ENCODE measurements around the gene RIPPLY1.
"Not testable (repeated sequence)": the region's sequence is repeated elsewhere in the genome, so short reads cannot be mapped to it uniquely, and the experiment has no call there.

The RIPPLY1 gene

DNA sequence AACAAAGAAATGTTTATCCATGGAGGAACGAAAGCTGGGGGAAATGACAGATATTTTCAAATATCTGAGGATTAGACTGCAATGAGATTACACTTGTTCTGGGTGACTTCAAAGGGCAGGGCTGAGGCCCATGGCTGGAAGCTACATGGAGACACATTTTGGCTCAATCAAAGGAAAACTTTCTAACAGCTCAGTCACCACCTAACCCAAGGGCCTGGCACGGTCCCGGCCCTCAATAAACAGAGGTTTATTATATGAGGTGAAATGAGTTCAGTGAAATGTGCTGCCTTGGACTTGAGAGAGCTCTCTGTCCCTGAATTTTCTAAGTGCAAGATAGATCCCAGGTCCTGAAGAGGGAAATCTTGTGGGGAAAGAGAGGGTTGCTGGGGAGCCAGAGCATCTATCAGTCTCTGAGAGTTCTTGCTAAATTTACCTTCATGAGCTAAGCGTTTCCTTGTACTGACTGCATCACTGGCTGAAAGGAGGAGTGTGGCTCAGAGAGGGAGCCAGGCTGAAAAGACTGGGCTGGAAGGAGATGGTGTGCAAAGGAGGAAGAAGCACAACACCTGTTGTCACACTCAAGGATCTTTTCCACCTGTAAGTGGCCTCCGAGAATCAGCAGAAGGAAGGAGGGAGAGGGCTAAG, 2.0 kb upstream of the RIPPLY1 start:
- no peak for DNase-seq

DNA sequence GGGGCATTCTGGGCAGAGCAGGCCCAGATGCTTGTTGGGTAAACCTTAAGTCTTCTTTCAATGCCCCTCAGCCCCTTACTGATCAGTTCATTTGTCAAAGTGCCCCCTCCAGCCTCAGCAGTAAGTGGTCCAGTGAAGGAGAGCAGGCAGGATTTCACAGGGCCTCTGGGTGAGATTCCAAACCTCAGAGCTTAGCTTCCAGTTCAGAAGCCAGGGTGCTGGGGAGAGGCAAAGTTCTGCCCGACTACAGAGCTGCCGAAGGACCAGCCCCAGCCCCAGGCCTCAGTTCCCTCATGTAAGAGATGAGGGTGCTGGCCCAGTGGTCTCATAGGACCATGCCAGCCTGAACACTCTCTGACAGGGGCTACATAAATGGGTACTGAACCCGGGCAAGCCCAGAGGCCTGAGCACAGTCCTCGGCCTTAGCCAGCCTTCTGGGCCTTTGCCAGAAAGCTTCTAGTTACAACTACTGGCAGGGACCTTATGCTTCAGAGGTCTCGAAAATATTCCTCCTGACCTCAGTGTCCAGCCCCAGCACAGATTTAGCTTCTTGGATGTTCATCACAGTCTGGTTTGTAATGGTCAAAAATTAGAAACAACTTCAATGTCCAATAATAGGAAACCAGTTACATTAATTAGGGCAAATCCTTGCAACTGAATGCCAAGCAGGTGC, 851 bp upstream of the RIPPLY1 start:
- no peak for DNase-seq

DNA sequence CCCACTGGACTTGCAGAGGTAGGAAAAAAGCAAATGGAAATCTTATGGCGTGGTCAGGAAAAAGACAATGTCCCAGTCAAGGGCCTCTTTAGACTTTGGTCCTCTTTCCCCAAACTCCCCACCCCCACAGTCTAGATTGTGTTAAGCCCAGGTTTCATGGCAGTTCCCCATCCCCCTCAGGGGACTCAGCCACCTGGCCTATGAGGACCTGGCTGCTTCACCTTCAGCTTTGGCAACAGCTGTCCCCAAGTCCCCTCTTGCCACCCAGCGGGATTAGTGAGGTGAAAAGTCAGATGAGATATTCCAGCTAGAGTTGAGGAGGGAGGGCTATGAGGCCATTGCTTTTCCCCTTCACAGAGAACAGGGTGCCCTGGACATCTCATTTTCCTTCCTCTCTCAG, 457 bp downstream of the RIPPLY1 start:
- no peak for DNase-seq

DNA sequence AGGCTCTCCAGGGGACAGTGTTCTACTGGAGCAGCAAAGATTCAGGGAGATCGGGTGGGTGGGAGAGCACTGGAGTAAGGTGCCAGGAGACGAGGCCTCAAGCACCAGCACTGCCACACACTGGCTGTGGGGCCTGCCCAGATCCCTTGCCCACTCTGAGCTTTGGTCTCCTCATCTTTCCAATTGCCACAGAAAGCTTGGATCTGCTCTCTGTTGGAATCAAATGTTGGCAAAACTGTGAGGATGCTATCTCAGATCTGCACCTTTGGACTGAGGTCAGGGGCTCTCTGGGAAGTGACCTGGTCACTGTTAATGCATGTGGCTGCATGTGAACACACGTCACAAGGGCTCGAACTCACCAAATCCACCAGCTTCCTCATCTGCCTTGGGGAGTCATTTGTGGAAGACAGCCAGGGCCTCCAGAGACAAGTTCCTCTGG, 1.3 kb downstream of the RIPPLY1 start:
- no peak for DNase-seq

DNA sequence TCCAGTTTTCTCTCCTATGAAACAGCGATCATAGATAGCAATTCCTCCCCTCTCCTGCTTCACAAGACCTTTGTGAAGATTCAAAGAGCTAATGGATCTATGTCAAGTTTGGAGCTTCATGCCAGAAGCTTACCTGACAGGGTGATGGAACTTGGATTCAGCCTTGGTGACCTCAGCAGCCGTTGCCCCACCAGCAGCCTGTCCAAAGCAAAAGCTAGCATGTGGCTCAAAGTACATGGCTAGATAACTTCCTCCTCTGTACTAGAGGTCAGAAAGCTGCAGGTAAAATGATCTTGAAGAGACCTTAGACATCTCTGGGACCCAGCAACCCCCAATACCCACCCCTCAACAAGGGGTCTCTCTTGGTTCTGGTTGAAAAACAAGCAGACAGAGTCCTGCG, 1.8 kb downstream of the RIPPLY1 start:
- no peak for DNase-seq

DNA sequence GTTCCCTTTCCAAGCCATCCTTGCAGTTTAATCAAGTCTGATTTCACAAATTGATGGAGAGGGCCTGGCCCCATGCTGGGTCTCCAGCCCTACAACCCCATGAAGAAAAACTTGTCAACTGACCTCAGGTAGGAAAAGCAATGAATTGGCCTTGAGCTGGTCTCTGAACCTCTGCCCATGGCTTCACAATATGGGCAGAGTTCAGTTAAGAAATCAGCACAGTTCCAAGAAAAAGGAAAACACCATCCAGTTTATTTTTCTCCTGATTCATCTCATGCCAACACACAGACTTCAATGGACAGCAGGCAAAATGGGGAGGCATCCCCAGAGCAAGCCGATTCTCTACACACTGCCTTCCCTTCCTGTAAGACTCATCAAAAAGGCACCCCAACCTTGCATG, 3.3 kb downstream of the RIPPLY1 start:
- no peak for DNase-seq

DNA sequence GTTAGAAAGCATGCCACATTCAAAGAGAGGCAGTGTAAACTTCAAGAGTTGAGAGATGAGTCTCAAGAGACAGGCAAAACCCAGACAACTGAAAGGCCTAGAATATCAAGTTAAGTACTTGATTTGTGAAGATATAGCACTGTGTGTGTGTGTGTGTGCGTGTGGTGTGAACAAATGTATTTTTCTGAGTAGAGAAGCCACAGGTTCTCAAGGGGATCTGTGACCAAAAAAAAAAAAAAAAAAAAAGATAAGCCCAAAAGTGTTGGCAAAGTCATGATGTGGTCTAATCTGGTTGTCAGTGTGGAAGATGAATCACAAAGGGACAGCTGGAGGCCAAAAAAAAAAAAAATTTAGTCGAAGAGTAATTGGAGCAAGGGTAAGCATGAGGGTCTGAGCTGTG, 3.9 kb downstream of the RIPPLY1 start:
- DNase-seq = no peak

DNA sequence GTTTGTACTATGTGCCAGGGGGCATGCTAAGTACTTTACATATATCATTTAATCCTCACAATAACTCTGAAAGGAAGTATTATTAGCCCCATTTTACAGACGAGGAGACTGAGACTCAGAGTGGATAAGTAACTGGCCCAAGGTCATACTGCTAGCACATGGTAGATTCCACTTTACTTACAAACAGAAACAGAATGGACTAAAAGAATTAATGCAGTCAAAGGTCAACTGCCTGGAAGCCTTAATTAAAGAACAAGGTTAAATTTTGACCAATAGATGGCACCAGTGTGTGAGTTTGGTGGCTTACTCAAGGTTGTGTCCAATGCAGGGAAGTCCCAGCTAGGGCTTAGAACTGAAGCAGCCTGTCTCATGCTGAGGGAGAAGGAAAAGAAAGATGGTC, 4.7 kb downstream of the RIPPLY1 start:
- DNase-seq = peak; percentile 7 to 61

DNA sequence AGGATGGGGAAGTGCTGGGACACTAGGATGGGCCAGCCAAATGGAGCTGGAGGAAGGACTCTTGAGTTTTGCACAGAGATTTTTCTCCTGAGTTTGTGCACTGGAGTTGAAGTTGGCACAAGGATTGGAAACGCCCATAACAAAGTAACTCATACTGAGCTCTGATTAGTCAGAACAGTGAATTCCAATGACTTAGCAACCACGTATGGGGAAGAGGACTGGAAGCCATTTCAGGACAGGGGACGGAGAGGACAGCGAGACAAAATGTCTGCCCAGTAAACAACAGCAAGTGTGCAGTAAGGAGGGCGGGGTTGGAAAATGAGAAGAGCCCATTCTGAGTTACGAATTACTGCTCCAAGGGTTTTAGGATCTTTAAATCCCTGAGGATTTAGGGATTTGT, 5.9 kb downstream of the RIPPLY1 start:
- DNase-seq = no peak

DNA sequence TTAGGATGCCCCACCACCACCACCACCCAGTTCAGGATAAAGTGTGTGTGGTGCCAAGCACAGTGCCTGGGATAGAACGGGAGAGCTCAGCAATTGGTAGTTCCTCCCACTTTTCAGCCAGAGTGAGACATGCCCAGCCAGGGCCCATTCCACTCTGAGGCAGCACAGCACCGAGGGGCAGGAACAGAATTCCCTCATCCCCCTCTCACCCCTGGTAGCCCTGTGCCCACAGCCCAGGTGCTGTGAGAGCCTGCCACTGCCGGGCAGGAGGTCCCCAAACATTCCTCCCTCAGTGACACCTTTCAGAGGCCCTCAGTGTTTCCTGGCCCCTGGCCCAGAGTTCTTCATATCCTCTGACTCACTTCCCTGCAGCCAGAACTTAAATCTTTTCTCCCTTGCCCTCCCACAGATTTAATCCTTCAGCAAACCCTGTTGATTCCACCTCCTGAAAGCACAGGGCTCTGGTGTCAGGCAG, 8.1 kb downstream of the RIPPLY1 start:
- DNase-seq = no peak

DNA sequence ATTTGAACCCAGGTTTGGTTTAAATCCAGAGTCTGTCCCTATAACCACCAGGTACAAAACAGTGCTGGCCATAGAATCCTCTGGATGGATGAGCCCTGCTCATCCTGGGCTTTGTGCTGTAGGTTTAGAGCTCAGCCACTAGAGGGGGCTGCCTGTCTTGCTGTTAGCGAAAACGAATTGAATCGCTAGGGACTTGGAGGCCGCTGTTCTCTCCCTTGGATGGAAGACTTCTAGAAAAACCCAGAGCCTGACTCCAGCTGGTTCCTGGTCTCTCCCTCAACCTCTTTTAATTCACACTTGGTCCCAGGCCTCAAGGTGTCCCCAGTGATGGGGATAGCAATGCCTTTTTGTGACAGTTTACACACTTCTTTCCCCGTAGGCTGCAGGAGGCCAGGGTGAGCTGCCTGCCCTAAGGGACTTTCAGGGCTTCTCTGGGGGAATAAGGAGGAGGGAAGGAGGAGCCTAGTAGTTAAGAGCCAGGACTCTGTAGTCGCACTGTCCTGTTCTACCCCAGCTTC, 8.7 kb downstream of the RIPPLY1 start:
- DNase-seq = peak; percentile 20 to 76

DNA sequence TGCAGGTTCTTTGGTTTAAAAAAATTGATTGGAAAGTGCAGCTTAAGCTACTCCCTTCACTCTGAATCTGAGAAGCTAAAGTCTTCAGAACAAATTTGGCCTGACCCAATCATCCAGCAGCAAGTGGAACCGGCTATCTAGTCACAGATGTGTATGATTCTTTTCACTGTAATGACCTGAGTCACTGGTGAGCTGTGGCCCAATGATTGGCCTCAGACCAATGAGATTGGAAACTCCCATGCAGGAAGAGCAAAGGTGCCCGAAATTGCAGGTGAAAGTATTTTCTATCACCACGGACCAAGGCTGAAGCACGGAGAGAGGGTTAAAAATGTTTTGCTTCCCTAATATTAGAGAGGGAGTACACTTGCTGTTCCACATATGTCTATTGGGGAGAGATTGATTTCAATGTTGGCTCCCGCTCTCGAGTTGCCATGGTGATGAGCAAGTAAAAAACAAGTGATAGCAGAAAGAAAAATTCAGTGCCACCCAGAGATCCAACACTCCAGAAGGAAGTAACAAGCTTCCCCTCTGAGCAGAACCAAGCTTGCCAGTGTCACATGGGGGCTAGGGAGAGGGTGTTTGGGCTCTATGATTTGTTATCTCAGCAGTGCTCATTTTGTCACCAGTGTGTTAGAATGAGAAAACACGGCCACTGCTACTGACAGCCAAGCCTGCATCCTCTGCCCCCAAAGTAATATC, 11.2 kb downstream of the RIPPLY1 start:
- DNase-seq = peak in 1 of 2 experiments; percentile 1

DNA sequence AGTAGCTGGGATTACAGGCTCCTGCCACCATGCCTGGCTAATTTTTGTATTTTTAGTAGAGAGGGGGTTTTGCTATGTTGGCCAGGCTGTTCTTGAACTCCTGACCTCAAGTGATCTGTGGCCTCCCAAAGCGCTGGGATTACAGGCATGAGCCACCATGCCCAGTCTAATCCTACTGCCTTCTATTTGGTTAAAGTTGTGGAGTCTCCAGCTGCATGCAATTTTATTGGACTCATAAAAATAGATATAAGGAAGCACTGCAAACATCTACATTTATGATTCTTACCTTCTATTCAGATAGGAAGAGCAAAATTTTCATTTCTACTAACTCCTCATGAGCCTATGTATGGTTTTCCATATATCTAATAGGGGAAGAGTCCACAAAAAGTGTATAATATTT, 13.7 kb downstream of the RIPPLY1 start:
- DNase-seq = no peak

DNA sequence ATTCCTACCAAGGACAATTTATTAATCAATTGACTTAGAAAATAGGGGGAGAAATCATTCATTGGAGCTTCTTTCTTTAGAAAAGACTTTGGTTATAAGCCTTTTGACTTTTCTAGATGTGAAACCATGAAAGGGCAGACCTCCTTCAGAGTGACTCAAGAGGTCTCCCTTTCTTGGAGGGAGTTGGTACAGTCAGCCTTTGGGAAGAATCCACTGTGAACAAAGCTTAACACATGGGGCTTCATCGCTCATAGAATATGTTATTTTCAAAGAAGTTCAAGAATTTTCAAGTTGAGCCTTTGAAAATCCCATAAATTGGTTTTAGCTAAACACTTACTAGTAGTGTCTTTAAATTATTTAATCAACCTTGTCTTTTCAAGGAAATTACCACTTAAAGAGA, 28.0 kb downstream of the RIPPLY1 start:
- no peak for DNase-seq

DNA sequence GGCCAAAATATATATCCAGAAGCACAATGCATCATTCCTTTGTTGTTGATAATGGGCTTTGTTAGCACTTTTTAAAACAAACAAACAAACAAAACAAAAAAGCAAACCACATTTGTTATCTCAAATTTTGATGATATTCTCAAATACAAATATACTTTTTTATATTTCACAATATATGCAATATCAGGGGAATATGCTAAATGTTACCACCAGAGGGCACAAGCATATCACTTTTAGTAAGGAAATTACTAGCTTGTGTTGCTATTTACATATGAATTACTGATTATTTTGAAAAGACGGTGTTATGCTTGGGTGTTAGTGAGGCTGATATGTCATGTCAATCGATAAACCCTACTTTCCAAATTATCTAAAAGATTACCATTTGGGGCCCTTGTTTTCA, 29.1 kb downstream of the RIPPLY1 start:
- peak in 1 of 2 experiments; percentile 16 for DNase-seq

DNA sequence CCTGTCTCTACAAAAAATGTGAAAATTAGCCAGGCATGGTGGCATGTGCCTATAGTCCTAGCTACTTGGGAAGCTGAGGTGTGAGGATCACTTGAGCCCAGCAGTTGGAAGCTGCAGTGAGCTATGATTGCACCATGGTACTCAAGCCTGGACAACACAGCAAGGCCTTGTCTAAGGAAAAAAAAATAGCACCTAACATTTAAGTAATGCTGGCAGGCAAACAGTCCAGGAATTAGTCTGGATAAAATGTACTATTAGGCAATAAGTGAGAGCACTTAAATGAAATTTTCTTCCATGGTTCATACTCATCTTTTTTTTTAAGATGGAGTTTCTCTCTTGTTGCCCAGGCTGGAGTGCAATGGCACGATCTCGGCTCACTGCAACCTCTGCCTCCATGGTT, 30.3 kb downstream of the RIPPLY1 start:
- DNase-seq = not testable (repeated sequence)

DNA sequence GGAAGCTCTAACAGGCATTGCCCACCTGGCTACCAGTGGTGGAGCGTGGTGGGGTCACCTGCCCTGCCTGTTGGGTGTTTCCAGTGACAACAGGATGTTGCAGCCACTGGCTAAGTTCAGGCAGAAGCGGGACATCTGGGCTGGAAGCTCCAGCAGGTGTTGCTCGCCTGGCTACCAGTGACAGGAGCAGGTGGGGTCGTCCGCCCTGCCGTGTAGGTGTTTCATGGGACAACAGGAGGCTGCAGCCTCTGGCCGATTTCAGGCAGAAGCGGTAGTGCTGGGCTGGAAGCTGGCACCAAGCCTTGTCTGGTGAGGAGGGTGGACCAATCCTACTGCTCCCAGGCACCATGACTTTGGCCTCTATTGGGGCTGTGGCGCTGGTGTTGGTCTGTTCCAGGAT, 39.4 kb downstream of the RIPPLY1 start:
- no peak for DNase-seq

DNA sequence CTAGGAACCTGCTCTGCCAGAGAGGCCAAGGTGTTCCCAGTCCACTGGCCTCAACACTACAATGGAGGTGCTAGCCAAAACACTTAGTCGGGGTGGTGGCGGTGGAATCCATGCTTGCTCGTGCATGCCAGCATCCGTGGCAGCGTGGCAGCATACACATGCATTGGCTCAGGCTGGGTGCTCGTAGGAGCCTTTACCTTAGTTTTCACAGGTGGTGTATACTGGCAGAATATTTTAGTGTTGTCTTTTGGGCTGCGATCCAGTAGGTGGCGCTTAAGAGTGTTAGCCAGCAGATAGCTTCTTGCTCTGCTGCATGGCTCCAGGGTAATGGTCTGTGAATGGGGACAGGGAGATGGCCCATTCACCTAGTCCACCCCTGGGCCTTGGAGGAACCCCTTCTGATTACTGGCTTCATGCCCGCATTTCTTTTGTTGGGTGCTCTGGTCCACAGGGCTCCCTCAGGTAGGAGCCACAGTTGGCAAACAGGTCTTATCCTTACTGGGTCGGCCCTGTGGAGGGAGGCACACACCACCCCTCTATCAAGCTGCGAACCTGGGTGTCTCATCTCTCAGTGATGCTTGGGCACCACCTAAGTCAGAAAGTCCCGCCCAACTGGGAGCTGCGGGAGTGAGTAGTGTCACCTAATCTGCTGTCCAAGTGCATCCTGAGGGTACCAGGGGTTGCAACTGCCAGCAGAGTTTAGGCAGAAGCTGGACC, 40.0 kb downstream of the RIPPLY1 start:
- peak in 1 of 2 experiments; percentile 22 for DNase-seq
